Spleen (tissue), 7 donors: ENCODE results near the gene MXRA7.
A peak's percentile ranks its signal among the peaks of the same experiment; 100 is the strongest.

Experiments
- CTCF ChIP-seq, 11 experiments: fragments of 200-600 bp in 7 of 11; fragments of 450-650 bp in 4 of 11; sonication (generic) in 4 of 11; IDR thresholded peaks in 8 of 11; conservative IDR thresholded peaks in 3 of 11; 1 replicate in 7 of 11; 2 replicates in 4 of 11; pipeline versions ENCODE4 v1.4.0 to v1.8.0; 2016 to 2021; ENCODE audit warnings: antibody characterized with exemption in 11 of 11, inconsistent platforms in 4 of 11, mild to moderate bottlenecking in 1 of 11
- POLR2AphosphoS5 ChIP-seq, 3 donors: sonication (generic); formaldehyde crosslinking; IDR thresholded peaks; one replicate each; pipeline ENCODE4 v1.5.1; 2017; ENCODE audit warnings: antibody characterized with exemption in 3 of 3
- donor health status: DM: no; HTN: no; CAD: no; lungs with moderate emphysema.
- donor health status: DM: no; HTN: no; CAD: no.
- donor health status: DM: no; HTN: no; CAD: no.

- TF ChIP-seq CTCF (IDR thresholded peaks at IDR 0.05 in 8 of 11, conservative IDR thresholded peaks at IDR 0.05 in 3 of 11) (no peak), POLR2AphosphoS5 (IDR thresholded peaks at IDR 0.05) (peak in 2 of 3 donors; percentile 43 to 78)
Observed at GRCh38 chr17:76695059-76695831, 15.5 kb downstream of the MXRA7 start.
